ENCODE results near the gene TENM4.

The TENM4 gene

DNA sequence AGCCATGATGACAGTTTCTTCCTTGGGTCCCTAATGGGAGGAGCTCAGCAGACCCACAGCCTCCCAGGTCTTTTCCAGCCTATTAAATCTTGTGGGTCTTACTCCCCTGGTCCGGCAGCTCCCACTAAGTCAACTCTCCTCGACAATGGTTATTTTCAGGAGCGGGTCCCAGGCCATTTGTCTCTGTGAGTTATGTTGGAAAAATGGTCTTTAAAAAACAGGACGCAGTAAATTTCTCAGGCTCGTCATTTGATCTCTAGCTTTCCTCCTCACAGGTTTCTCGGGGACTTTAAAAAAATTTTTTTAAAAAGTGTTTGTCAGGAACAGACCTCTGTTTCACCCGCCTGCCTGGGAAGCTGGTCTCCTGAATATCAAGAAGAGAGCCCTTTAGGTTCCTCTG, 468.7 kb downstream of the TENM4 start:
- H3K4me3 ChIP-seq (ENCODE audit: low read depth, low read length): no peak overlapping the region
- CTCF ChIA-PET: no interaction called here
- no peak for DNase-seq (ENCODE audit: low read depth, low spot score)
- TF ChIP-seq, protein P1, sequence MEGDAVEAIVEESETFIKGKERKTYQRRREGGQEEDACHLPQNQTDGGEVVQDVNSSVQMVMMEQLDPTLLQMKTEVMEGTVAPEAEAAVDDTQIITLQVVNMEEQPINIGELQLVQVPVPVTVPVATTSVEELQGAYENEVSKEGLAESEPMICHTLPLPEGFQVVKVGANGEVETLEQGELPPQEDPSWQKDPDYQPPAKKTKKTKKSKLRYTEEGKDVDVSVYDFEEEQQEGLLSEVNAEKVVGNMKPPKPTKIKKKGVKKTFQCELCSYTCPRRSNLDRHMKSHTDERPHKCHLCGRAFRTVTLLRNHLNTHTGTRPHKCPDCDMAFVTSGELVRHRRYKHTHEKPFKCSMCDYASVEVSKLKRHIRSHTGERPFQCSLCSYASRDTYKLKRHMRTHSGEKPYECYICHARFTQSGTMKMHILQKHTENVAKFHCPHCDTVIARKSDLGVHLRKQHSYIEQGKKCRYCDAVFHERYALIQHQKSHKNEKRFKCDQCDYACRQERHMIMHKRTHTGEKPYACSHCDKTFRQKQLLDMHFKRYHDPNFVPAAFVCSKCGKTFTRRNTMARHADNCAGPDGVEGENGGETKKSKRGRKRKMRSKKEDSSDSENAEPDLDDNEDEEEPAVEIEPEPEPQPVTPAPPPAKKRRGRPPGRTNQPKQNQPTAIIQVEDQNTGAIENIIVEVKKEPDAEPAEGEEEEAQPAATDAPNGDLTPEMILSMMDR (IDR thresholded peaks at IDR 0.05; ENCODE audit: insufficient read depth, low read length, missing control alignments): no peak
- POLR2A ChIA-PET: no interaction called here

DNA sequence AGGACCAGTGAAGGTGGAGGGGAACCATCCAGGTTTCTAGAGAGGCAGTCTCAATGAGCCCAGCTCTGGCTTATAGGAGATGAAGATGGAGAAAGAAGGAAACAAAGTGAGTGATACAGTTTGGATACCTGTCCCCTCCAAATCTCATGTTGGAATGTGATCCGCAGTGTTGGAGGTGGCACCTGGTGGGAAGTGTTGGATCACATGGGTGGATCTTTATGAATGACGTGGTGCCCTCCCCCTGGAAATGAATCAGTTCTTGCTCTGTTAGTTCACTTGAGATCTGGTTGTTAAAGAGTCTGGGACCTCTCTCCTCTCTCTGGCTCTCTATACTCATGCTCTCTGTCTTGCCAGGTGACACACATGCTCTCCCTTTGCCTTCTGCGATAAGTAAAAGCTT, 473.0 kb downstream of the TENM4 start:
- H3K4me3 ChIP-seq (ENCODE audit: low read depth, low read length): no peak overlapping the region
- DNase-seq (ENCODE audit: low read depth, low spot score): no peak
- TF ChIP-seq, protein P1 (IDR thresholded peaks at IDR 0.05; ENCODE audit: insufficient read depth, low read length, missing control alignments): no peak
- CTCF ChIA-PET: interaction anchor here (1.1 kb wide), 1 partner anchor 10 kb away, joined by 4 read pairs; no protein-coding TSS in a partner anchor
- POLR2A ChIA-PET: no interaction called here

DNA sequence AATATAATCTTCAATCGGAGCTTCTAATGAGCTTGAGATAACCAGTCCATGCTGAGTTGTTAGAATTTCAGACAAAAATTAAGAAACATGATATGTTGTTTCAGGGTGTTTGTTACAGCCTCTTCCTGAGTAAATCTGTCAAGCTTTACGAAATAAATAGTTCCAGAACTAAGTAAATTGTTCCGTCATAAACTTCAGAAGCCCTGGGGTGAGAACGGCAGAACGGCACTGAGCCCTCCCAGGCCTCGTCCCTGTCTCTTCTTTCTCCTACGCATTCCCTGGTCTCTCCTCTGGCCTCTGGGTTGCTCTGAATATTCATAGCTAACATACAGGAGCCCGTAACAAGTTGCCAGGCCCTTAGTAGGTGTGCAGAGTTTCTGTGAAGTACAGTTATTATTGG, 475.4 kb downstream of the TENM4 start:
- DNase-seq (ENCODE audit: low read depth, low spot score): no peak
- POLR2A ChIA-PET: no interaction called here
- TF ChIP-seq, protein P1 (IDR thresholded peaks at IDR 0.05; ENCODE audit: insufficient read depth, low read length, missing control alignments): no peak
- no peak overlapping the region for H3K4me3 ChIP-seq (ENCODE audit: low read depth, low read length)
- CTCF ChIA-PET: interaction anchor here (1.1 kb wide), 1 partner anchor 320 kb away, joined by 5 read pairs; no protein-coding TSS in a partner anchor

DNA sequence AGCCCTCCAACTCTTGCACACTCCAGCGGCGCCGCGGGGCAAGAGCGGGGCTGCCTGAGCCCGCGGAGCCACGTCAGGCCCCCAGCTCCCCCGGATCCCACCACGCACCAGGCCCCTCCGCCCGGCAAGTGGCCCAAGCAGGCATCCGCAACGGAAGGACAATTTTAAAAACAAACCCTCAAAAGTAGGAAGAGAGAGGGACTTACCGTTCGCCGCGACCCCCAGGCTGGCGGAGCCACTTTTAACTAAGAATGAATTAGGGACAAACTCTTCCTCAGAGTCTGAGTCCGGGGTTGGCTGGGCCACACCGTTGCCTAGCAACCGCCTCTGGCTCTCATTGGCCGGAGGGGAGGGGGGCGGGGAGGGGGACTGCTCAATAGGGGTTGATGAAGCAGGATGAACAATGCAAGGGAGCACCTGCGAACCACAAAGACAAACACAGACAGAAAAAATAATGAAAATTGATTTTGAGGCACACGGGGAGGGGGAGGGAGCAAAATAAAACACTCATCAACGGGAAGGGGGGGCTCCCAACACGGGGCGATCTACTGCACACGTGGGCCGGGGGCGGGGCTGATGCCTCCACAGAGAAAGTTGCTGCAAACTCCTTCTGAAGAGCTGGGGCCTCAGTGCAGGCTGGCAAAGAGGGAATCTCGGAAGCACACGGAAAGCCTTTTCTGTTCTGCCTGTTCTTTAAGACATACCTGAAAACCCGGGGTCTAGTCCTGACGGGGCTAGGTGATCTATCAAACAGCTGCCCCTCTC, 478.7 kb downstream of the TENM4 start:
- TF ChIP-seq, protein P1 (IDR thresholded peaks at IDR 0.05; ENCODE audit: insufficient read depth, low read length, missing control alignments): no peak
- ChIA-PET POLR2A (no interaction called here), CTCF (interaction anchor here (0.8 to 9.4 kb wide), 5 partner anchors 119 to 533 kb away, joined by 3 to 102 read pairs (median 3); no protein-coding TSS in a partner anchor)
- H3K4me3 ChIP-seq (ENCODE audit: low read depth, low read length): no peak overlapping the region; the same call in 1 of the 2 replicates
- DNase-seq (ENCODE audit: low read depth, low spot score): no peak

DNA sequence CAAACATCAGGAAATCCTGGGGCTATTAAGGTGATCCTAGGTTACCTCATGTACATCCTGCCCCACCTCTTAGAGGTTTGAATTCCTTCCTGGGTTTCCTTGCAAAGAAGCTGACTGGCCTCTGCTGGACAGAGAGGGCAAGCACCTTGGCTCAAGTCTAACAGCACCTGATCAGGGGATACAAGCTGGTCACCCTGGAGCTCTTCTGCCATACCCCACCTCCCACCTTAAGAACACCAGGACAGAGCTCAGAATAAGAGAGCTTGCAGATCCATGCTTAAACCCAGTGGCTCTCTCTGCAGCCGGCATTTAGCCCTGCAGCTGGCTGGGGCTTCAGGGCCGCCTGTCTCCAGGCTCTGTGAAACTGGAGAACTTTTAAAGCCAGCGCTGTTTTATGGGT, 479.6 kb downstream of the TENM4 start:
- POLR2A ChIA-PET: no interaction called here
- no peak overlapping the region for H3K4me3 ChIP-seq (ENCODE audit: low read depth, low read length)
- CTCF ChIA-PET: interaction anchor here (1.0 to 9.4 kb wide), 6 partner anchors 120 to 315 kb away, joined by 3 to 102 read pairs (median 4); no protein-coding TSS in a partner anchor
- TF ChIP-seq, protein P1 (IDR thresholded peaks at IDR 0.05; ENCODE audit: insufficient read depth, low read length, missing control alignments): peak; percentile 51
- DNase-seq (ENCODE audit: low read depth, low spot score): no peak

DNA sequence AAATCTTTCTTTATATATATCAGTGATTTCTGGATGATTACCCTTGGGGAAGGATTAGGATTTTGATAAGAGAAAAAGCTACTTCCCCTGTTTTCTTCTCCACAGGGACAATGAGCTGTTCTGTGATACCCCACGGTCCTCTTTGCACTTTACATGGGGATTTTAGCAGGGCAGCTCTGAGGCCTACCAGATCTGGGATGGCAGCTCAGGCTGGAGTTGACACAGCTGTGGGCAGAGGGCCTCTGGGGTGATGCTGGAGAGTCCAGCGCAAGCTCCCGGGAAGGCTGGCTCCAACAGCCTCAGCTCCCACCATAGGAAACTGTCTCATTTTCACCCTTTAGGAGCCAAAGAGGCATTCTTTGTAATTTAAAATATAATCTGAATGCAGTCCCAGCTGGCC, 482.4 kb downstream of the TENM4 start:
- no peak overlapping the region for H3K4me3 ChIP-seq (ENCODE audit: low read depth, low read length)
- ChIA-PET POLR2A (no interaction called here), CTCF (interaction anchor here (0.8 to 9.4 kb wide), 4 partner anchors 9 to 312 kb away, joined by 3 to 102 read pairs (median 4); no protein-coding TSS in a partner anchor)
- TF ChIP-seq, protein P1 (IDR thresholded peaks at IDR 0.05; ENCODE audit: insufficient read depth, low read length, missing control alignments): no peak
- DNase-seq (ENCODE audit: low read depth, low spot score): no peak
